HL-60 (cell line): ENCODE data around the gene PTGES2.

ENCODE experiments used
- GABPA ChIP-seq: IDR thresholded peaks from 2 replicates; pipeline ENCODE4 v1.6.1; 2012; ENCODE audit warnings: low read depth
- TF ChIP-seq, protein P1 (sequence below): IDR thresholded peaks from one replicate; pipeline ENCODE4 v1.5.1; 2011; ENCODE audit warnings: low read length, control low read depth, inconsistent platforms; ENCODE audit not compliant: insufficient read depth

DNA sequence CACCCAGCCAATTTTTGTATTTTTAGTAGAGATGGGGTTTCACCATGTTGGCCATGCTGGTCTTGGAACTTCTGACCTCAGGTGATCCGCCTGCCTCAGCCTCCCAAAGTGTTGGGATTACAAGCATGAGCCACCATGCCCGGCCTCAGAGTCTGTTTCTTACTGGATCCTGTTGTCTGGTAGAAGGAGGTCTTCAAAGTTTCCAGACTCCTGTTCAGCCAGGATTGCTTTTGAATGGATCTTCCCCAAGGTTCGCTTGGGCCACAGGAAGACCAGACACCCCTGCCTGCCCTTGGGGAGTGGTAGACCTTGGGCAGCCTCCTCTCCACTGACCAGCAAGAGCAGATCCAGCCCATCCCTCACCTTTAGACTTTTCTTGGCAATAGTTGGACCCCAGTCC is 14.1 kb upstream of the PTGES2 start:
- TF ChIP-seq GABPA: no peak
- TF ChIP-seq, protein P1, sequence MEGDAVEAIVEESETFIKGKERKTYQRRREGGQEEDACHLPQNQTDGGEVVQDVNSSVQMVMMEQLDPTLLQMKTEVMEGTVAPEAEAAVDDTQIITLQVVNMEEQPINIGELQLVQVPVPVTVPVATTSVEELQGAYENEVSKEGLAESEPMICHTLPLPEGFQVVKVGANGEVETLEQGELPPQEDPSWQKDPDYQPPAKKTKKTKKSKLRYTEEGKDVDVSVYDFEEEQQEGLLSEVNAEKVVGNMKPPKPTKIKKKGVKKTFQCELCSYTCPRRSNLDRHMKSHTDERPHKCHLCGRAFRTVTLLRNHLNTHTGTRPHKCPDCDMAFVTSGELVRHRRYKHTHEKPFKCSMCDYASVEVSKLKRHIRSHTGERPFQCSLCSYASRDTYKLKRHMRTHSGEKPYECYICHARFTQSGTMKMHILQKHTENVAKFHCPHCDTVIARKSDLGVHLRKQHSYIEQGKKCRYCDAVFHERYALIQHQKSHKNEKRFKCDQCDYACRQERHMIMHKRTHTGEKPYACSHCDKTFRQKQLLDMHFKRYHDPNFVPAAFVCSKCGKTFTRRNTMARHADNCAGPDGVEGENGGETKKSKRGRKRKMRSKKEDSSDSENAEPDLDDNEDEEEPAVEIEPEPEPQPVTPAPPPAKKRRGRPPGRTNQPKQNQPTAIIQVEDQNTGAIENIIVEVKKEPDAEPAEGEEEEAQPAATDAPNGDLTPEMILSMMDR: no peak
